Measurements from ENCODE around the gene CLEC19A. TPM values are rescaled to one million over a fixed set of nuclear protein-coding genes. Genes with fewer than 3 reads are reported as not detected.

CLEC19A gene
- total RNA-seq, result not detected

DNA sequence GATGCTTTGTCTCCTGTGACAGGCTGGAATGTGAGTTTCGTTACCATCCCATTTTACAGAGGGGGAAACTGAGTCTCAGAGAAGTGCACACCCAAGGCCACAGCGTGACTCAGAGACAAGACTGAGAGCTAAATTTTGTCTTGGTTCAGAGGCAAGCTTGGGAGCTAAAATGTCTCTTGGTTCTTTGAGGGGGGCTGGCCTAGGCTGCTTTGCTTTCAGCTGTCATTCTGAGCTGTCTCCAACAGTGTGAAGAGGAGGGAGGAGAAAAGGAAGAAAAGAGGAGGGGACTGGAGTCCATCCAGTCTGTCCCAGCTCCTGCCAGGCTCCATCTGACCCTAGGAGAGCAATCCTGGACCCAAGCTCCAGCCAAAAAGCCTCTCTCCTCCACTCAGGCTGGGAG is at the start of gene CLEC19A:
Gene CLEC19A, plus strand, starts transcription at position 301 of the 400 bp plus-strand sequence. CDS start 121 bp downstream, outside the sequence.
- no peak for DNase-seq (ENCODE audit: low spot score)

- DNase-seq (ENCODE audit: low spot score), result no peak
Measured at GRCh38 chr16:19235886-19236285, 49.6 kb upstream of the CLEC19A start.

- no peak for DNase-seq (ENCODE audit: low spot score)
Measured at GRCh38 chr16:19236561-19237209, 48.8 kb upstream of the CLEC19A start.

DNA sequence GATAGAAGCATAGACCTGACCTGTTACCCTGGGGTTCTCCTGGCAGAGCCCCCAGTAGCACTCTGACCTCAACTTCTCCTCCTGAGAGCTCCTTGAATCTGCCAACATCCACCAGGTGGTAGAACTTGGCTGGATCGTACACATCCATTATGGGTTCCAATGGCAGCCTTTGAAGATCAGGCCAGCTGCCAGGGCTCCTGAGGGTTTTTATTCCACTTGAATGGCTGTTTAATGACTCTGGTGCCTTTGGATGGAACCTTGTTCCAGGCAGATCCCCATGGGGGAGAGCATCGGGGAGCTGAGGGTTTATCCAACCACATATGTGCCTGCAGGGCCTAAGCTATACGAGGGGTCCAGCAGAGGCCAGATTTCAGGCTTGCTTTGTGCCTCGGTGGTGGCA is 47.1 kb upstream of the CLEC19A start:
- no peak for DNase-seq (ENCODE audit: low spot score)

DNA sequence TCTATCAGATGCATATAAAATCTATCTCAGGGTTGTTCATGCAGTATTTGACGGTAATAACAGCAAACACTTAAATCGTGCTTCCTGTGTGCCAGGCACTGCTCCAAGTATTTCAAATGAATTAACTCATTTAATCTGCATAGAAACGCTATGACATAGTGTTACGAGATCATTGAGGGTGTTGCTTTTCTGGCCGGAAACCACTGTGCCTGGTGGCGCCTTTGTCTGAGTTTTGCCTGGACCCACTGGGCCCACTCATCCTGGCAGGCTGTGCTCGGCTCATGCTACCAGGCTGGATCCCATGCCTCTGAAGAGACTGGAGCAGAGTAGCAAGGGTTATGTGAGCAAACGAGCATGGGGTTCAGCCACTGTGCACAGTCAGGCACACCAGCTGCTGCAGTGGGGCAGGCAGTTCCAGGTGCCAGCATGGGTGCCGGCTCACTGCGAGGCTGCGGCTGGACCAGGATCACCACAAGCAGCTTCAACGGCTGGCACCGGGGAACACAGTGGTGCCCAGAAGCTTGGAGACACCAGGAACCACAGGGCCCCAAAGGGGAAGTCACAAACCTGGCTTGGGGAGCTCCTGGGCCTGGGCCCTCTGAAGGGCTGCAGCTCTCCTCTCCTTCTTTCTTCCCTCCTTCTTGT is 45.9 kb upstream of the CLEC19A start:
- DNase-seq (ENCODE audit: low spot score), result no peak

- DNase-seq (ENCODE audit: low spot score), result no peak
Measured at GRCh38 chr16:19240494-19240893, 45.0 kb upstream of the CLEC19A start.

DNA sequence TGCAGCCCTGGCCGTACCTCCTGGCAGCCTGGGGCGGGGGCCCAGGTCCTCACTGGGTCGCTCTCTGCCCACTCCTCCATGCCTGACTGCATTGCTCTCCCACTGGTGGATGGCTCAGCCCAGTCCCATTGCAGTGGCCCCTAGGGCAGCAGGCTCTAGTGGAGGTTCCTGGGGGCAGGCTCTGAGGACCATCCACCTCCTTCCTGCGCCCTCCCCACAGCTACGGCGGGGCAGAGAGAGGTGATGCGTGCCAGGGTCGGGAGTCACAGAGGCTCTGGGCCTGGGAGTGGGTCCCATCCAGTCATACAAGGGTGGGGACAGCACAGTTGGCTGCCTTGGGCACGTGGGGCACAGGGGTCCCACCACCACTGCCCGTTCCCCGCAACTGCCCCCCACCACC is 44.0 kb upstream of the CLEC19A start:
- DNase-seq (ENCODE audit: low spot score), result no peak

DNA sequence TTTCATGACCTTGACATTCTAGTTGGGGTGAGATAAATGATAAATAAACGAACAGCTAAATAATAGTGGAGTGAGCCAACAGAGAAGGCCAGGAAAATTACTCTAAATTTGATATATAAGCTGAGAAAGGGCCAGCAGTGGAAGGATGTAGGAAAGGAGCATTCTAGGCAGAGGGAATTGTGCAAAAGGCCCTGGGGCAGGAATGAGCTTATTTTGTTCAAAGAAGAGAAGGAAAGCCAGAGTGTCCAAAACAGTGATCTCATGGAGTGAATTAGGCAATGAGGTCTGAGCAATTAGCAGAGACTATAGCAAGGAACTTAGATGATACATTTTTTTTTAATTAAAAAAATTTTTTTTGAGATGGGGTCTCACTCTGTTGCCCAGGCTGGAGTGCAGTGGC is 43.3 kb upstream of the CLEC19A start:
- DNase-seq (ENCODE audit: low spot score), result no peak

- DNase-seq (ENCODE audit: low spot score), result no peak
Measured at GRCh38 chr16:19242987-19243575, 42.5 kb upstream of the CLEC19A start.

- DNase-seq (ENCODE audit: low spot score), result no peak
Measured at GRCh38 chr16:19245326-19245925, 40.1 kb upstream of the CLEC19A start.

- DNase-seq (ENCODE audit: low spot score), result no peak
Measured at GRCh38 chr16:19252904-19253303, 32.6 kb upstream of the CLEC19A start.

DNA sequence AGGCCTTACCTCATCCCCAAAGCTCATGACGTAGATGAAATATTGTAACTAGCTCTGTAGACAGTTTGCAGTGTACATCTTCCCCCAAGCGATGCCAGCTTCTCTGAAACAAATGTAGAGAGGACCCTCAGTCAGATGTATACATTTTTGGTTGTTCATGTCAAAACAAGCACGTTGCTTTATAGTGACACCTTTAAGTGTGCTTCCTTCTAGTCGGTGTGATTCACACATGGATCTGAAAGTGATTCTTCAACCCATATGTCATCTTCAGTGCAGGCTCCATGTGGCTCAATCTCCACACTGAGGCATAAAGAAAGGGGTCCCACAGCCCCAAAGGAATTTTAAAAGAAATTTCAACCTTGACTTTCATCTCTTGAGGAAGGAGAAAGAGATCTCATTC is 30.9 kb upstream of the CLEC19A start:
- no peak for DNase-seq (ENCODE audit: low spot score)

GRCh38 chr16:19264123-19264673 is 21.3 kb upstream of the CLEC19A start:
- no peak for DNase-seq (ENCODE audit: low spot score)

DNA sequence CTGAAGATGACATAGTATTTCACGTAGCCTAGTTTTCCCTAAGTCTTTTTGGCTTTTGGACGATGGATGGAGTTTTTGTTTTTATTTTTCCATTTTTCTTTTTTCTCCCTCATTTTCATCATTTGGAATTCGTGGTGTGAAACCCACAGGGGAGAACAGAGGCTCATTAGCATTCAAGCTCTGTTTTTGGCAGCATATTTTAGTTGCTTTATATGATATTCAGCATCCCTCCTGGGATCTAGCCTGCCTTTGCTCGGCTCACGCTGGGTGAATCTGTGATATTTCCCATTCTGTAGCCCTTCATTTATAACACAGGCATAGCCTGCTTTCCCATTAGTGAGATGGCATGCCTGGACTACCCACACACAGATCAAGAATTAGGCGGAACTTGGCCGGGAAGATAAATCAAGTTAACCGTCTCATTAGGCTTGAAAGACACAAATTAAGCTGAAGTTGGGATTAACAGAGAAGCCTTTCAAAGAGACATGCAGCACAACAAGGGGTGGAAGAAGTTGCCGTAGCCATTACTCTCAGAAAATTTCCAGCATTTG is 20.1 kb upstream of the CLEC19A start:
- no peak for DNase-seq (ENCODE audit: low spot score)

DNA sequence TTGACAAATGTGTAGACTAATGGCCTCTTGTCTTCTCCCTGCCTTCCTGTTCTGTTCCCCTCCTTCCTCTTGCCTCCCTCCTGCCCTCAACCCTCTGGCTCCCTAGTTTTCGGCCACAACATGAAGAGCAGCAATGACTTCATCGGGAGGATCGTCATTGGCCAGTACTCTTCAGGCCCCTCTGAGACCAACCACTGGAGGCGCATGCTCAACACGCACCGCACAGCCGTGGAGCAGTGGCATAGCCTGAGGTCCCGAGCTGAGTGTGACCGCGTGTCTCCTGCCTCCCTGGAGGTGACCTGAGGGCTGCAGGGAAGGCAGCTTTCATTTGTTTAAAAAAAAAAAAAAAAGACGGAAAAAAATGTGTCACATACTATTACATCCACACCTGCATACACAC is 18.8 kb upstream of the CLEC19A start:
- no peak for DNase-seq (ENCODE audit: low spot score)

DNA sequence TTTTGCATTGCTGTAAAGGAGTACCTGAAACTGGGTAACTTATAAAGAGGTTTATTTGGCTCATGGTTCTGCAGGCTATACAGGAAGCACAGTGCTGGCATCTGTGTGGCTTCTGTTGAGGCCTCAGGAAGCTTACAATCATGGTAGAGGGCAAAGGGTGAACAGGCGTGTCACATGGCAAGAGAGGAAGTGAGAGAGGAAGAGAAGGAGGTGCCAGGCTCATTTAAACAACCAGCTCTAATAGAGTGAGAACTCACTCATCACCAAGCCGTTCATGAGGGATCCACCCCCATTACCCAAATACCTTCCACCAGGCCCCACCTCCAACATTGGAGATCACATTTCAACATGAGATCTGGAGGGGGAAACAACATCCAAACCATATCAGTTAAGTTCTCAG is 16.4 kb upstream of the CLEC19A start:
- no peak for DNase-seq (ENCODE audit: low spot score)

DNA sequence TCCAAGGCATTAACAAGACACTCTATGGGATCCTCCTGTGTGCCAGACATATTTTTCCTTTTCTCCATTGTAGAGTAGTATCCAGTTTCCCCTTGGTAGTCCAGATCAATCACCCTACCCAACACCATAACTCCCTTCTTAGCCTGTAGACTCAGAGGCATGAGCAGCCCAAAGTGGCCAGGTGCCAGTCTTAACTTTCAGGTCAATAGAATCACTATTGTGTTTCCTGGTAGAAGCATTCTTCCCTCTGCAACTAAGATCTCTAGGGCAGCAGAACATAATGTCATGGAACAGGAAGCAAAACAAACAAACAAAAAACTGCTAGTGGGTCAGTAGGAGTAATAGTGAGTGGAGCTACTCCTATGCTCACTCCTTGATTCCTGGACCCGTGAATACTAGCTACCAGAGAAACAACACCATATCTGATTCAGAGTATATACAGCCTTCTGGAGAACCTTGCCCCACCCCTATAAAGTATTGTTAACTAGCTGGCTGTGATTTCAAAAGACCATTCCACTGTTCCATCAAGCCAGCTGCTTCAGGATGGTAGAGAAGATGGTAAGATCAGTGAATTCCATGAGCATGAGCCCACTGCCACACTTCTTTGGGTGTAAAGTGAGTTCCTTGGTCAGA is 11.2 kb upstream of the CLEC19A start:
- no peak for DNase-seq (ENCODE audit: low spot score)

DNA sequence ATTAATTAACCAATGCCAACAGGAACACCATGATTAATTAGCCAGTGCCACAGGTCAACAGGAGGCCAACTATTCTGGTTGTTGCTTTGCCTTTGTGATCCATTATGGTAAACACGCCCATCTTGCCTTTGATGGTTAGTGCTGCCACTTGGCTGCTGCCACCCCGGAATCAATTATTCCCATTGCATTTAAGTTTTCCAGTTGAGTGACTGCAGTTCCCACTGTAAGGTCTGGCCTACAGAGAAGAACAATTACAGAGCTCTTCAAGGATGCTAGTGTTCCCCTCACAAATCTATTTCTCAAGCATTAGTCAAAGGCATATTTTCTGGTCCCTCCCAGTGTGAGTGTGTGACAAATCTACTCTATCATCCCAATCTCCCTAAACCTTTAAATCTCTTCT is 7.1 kb upstream of the CLEC19A start:
- no peak for DNase-seq (ENCODE audit: low spot score)

DNA sequence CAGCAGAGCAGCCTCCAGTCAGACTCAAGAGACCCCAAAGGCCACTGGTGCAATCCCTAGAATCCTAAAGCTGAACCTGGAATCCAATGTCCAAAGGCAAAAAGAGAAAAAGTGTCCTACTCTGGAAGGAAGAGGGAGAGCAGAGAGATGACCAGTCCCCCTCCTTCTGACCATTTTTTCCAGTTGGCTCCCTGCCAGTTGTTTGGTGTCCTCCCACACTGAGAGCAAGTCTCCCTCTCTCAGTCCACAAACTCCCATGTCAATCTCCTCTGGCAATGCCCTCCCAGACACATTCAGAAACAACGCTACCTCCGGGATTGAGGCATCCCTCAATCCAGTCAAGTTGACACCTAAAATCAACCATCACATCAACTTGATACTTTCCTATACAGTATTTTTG is 4.3 kb upstream of the CLEC19A start:
- no peak for DNase-seq (ENCODE audit: low spot score)

GRCh38 chr16:19282101-19282500 is 3.4 kb upstream of the CLEC19A start:
- no peak for DNase-seq (ENCODE audit: low spot score)

DNA sequence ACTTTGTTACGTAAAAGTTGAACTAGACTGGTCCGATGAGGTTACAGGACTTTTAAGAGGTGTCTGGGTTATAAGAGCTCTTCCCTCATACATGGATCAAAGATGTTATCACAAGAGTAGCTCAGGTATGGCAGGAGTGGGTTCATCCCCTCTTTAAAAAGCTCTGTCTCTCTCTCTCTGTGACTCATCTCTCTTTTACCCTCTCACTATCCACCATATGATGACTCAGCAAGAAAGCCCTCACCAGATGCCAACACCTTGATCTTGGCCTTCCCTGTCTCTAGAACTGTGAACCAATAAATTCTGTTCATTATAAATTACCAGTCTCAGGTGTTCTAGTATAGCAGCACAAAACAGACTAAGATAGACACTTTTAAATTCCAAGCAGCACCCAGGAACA is 1.9 kb upstream of the CLEC19A start:
- DNase-seq (ENCODE audit: low spot score), result no peak

DNA sequence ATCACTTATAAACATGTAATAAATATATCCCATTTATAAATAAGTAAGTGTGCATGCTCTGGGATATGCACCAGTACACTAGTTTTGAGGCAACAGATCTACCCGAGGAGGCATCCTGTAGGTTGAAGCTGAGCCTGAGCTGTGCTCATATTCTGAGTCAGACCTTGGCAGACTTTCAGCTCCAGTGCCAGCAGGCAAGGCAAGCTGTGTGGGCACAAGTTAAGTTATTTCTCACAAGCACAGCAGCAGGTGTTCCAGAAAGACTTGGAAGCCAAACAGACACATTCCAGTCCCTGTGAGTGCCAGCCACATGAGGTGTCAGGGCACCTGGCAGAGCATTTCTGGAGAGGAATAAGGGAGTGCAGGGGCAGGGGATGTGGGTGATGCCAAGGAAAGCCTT is 1.3 kb upstream of the CLEC19A start:
- DNase-seq (ENCODE audit: low spot score), result peak; percentile 46

Measured in ureter (tissue), 1 donor.